HG03571 (cell line): ENCODE data around the gene BEGAIN.

Source experiments
- ATAC-seq: cut with Tn5 transposase; IDR thresholded peaks from one replicate; pipeline ENCODE4 v1.9.1; 2021; ENCODE audit not compliant: unreplicated experiment

BEGAIN gene

DNA sequence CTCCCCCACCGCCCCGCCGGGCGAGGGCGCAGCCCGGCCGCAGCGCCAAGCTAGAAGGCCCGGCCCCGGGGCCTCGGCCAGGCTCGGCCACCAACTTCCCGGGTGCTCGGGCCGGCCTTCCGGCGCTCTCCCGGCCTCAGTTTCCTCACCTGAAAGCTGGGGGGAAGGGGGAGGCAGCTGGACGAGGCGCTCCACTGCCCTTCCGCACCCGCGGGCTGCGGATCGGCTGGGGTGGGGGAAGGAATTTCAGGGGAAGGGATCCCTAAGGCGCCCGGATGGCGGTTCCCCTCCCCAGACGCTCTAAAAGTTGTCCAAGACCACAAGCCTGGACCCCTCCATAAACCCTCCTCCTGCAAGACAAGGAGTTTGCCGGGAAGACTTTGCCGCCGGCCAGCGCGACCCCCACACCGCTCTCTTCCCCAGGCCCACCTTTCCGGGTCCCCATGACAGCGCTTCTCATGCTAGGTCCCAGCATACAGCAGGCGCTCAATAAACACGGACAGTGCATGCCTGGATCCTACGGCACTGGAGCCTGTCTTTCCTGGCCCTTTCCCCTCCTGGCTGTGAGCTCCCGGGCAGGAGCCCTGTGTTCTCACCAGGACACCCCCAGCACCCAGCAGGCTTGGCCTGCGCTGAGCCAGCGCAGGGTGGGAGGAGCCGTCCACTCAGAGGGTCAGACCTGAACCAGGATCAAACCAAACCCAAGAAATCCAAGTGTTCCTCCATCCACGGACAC lies 18.1 kb downstream of the BEGAIN start:
- no peak for ATAC-seq

GRCh38 chr14:100568164-100568997 lies 18.8 kb downstream of the BEGAIN start:
- ATAC-seq, result no peak

- ATAC-seq, result no peak
These were observed 19.4 kb downstream of the BEGAIN start for GRCh38 chr14:100567877-100568163.

- ATAC-seq, result no peak
These were observed 20.0 kb downstream of the BEGAIN start for GRCh38 chr14:100567009-100567876.

DNA sequence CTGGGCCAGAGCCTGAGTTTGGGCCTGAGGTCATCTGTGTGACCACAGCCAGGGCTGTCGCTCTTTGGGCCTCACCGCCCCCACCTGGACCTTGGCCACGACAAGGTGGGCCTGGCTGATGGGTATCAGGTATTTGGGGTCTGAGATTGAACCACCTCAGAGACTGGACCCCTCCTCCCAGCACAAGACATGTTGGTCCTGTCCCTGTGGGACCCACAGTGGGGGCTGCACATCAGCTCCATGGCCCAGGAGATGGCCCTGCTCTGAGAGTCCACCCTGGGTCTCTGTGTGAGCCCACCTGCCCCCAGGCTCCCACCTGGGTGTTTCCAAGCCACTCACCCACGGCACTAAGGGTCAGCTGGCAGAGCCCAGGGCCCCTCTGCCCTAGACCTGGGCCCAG lies 20.6 kb downstream of the BEGAIN start:
- ATAC-seq, result no peak

DNA sequence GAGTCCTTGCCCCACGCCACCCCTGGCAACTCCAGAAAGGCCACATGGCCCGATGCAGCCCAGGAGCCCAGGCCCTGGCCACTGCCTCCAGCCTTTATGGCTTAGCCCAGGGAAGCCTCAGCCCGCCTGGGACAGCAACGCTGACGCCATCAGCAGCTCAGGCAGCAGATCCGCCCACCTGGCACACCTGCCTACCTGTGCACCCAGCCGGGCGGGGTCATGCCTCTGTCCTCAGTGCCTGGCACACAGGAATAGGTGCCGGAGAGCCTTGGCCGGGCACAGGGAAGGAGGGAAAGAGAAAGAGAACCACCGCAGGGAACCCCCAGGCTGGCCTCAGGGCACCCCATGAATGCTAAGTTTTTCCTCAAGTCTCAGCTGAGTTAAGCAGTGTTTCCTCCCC lies 21.1 kb downstream of the BEGAIN start:
- ATAC-seq, result no peak

- no peak for ATAC-seq
These were observed 21.6 kb downstream of the BEGAIN start for GRCh38 chr14:100565650-100566049.

DNA sequence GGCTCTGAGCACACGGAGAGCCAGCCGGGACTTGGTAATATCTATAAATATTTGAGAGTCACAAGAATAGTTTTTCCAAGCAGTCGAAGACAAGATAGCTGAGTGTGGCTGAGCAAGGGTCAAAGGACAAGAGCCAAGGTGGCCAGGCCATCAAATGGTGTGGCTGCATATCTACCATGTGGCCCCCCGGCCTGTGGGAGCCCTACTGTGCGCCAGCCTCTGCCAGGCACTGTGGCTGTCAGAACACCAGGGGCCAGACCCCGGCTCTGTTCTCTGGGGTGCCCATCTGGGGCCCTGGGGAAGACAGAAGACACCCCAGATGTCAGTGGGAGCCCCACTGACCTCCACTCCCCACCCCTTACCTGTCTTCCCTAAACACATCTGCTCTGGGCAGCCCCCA lies 22.7 kb downstream of the BEGAIN start:
- ATAC-seq, result no peak

- no peak for ATAC-seq
These were observed 24.5 kb downstream of the BEGAIN start for GRCh38 chr14:100562751-100563150.

- ATAC-seq, result no peak
These were observed 26.2 kb downstream of the BEGAIN start for GRCh38 chr14:100561005-100561404.

GRCh38 chr14:100560471-100560870 lies 26.7 kb downstream of the BEGAIN start:
- no peak for ATAC-seq

- ATAC-seq, result no peak
These were observed 27.8 kb downstream of the BEGAIN start for GRCh38 chr14:100559455-100559854.

DNA sequence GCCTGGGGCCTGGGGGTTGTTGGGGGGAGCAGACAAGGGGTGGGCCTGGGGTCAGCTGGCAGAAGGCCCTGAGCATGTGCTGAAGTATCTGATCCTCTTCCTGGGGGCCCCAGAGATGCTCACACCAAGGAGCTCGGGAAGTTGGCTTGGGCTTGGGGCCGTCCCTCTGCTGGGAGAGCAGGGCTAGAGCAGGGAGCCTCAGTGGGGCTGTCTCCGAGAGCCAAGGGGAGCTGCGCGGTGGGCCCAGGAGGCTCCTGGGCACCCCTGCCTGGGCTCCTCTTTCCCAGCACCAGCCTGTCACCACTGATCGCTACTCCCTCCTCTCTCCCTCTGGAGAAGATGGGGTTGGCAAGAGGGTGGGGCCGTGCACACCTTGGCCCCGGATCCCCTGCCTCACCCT lies 28.3 kb downstream of the BEGAIN start:
- ATAC-seq, result no peak

GRCh38 chr14:100558226-100558625 lies 29.0 kb downstream of the BEGAIN start:
- no peak for ATAC-seq

GRCh38 chr14:100557658-100558057 lies 29.6 kb downstream of the BEGAIN start:
- no peak for ATAC-seq

- no peak for ATAC-seq
These were observed 30.2 kb downstream of the BEGAIN start for GRCh38 chr14:100556936-100557505.

GRCh38 chr14:100556140-100556475 lies 31.1 kb downstream of the BEGAIN start:
- no peak for ATAC-seq

- no peak for ATAC-seq
These were observed 31.6 kb downstream of the BEGAIN start for GRCh38 chr14:100555436-100556139.

DNA sequence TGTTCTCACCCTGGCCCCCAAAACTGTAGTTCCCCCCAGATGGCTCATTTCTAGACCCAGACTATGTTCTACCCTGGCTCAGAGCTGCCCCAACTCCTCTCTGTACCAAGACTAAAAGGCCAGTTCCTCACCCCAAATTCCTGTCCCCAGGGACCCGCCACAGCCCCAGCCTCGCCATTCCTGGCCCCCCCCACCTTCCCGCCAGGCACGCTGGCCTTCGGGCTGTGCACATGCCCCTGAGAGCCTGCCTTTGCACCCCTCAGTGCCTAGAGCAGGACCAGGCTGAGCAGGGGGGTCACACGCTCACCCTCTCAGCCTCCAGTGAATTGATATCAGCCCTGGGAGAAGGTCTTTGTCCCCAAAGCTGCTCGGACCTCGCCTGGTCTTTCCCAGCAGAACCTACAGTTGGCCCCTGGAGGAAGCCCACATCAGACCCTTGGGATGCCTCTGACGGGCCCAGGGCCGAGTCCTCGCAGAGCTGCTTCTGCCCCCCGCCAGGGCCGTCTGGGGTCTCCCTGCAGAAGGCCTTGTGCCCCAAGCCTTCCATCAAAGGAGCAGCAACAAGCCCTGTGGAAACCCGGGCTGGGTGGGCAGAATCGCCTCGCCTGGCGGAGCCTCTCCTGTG lies 32.4 kb downstream of the BEGAIN start:
- ATAC-seq, result no peak

DNA sequence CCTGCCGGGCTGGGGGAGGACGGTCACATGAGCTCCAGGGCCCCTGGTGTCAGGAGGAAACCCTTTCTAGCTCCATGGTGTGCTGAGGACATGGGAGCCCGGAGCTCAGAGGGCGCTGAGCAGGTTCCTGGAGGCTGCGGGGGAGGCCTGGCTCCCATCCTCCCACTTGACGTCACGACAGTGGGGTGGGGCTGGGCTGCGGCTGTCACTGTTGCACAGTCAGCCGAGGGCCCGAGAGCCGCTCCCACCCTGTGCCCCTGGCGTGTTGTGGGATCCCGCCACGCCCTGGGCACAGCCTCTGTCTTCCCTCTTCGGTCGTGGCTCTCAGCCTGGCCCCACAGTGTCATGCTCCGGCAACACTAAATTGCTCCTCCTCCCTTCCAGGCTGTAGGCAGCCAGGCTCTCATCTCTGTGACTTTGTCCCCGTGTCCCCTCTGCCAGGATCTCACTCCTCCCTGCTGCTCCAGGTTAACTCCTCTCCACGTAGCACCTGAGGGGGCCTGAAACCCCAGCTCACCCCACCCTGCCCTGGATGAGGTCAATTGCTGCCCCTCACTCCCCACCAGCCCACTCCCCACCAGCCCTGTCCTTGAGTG lies 33.0 kb downstream of the BEGAIN start:
- no peak for ATAC-seq
